K562 (cell line): ENCODE data around the gene MYH6. TPM values are rescaled to one million over a fixed set of nuclear protein-coding genes. Genes with fewer than 3 reads are reported as not detected.
A peak's percentile ranks its signal among the peaks of the same experiment; 100 is the strongest.

Experiments
- ATAC-seq: fragments of 200-7000 bp; cut with Tn5 transposase; 3 replicates; pipeline ENCODE4 v1.9.1; 2020; ENCODE audit warnings: moderate library complexity
- BruUV-seq: library from RNA; stranded (reverse); fragments of 400-500 nt; replicated peaks from 2 replicates; lab custom pipeline; 2021; lab: Mats Ljungman, UMichigan
- CTCF ChIA-PET: fragments of 300-600 bp; formaldehyde crosslinking; extraction: SDS; loops from one replicate; lab custom pipeline; 2021; ENCODE audit warnings: low intra/inter-chr PET ratio; lab: Yijun Ruan, JAX
- POLR2A ChIA-PET: fragments of 300-600, 350-650 bp; sonication (Branson Sonifier 250); formaldehyde crosslinking; extraction: SDS; loops from one replicate; lab custom pipeline; 2021; ENCODE audit warnings: antibody characterized with exemption, inconsistent platforms; lab: Yijun Ruan, JAX
- DNase-seq, 4 experiments: peaks; one replicate each; pipeline versions ENCODE4 v3.0.0 to v3.0.0-alpha.2; 2011 to 2018; ENCODE audit warnings: low spot score in 3 of 4, mixed read lengths in 3 of 4; ENCODE audit errors: extremely low read depth in 1 of 4
- FAIRE-seq: peaks from 2 replicates; lab custom pipeline; 2011; peaks lifted over from hg19 to GRCh38; lab: Jason Lieb, UNC
- H2AFZ ChIP-seq: 2 replicates; pipeline ENCODE4 v1.6.0; 2011; ENCODE audit warnings: low read depth, low read length, control low read depth, inconsistent platforms
- H3K27ac ChIP-seq: fragments of 200-600 bp; 3 replicates; pipeline ENCODE4 v1.8.0; 2011; ENCODE audit warnings: low read depth, mild to moderate bottlenecking, control low read depth, inconsistent platforms, low read length, moderate library complexity, mixed read lengths; ENCODE audit errors: extremely low read depth
- H3K27me3 ChIP-seq, 2 experiments: fragments of 300-600 bp in 1 of 2; 2 replicates in 1 of 2; 3 replicates in 1 of 2; pipeline versions ENCODE4 v1.6.0 to v1.8.0; 2011; ENCODE audit warnings: inconsistent platforms in 2 of 2, low read length in 2 of 2, mild to moderate bottlenecking in 1 of 2, mixed read lengths in 1 of 2, moderate library complexity in 1 of 2; ENCODE audit not compliant: control insufficient read depth in 2 of 2, insufficient read depth in 2 of 2
- H3K36me3 ChIP-seq: fragments of 300-600 bp; 3 replicates; pipeline ENCODE4 v1.8.0; 2011; ENCODE audit warnings: mild to moderate bottlenecking, low read length, inconsistent platforms; ENCODE audit not compliant: control insufficient read depth, insufficient read depth
- H3K4me1 ChIP-seq, 2 experiments: fragments of 200-600 bp in 1 of 2; replicated peaks in 1 of 2; 2 replicates in 1 of 2; 3 replicates in 1 of 2; pipeline versions ENCODE4 v1.5.1 to v1.8.0; 2011; ENCODE audit warnings: inconsistent platforms in 2 of 2, low read length in 2 of 2, mild to moderate bottlenecking in 1 of 2, mixed read lengths in 1 of 2, moderate library complexity in 1 of 2; ENCODE audit not compliant: control insufficient read depth in 2 of 2, insufficient read depth in 2 of 2
- H3K4me2 ChIP-seq: 2 replicates; pipeline ENCODE4 v1.6.1; 2011; ENCODE audit warnings: low read length, control low read depth, inconsistent platforms, mixed read lengths; ENCODE audit not compliant: insufficient read depth
- H3K4me3 ChIP-seq: fragments of 200-600 bp; sonication (generic), shearing (Covaris generic); 2 replicates; pipeline ENCODE4 v1.5.1; 2016; ENCODE audit warnings: control low read depth, inconsistent platforms
- H3K79me2 ChIP-seq: fragments of 200-600 bp; 3 replicates; pipeline ENCODE4 v1.8.0; 2011; ENCODE audit warnings: low read length, inconsistent platforms; ENCODE audit not compliant: control insufficient read depth, insufficient read depth
- H3K9ac ChIP-seq, 2 experiments: 2 replicates each; pipeline versions ENCODE4 v1.6.0 to v1.6.1; 2011; ENCODE audit warnings: low read depth in 2 of 2, low read length in 2 of 2, control low read depth in 1 of 2, inconsistent platforms in 1 of 2, mild to moderate bottlenecking in 1 of 2, mixed read lengths in 1 of 2; ENCODE audit not compliant: insufficient read depth in 1 of 2
- H3K9me1 ChIP-seq: one replicate; pipeline ENCODE4 v1.6.0; 2011; ENCODE audit warnings: inconsistent platforms, mild to moderate bottlenecking, low read length, moderate library complexity; ENCODE audit not compliant: control insufficient read depth, insufficient read depth
- H3K9me3 ChIP-seq: replicated peaks from 2 replicates; pipeline ENCODE4 v1.5.1; 2011; ENCODE audit warnings: low read depth, low read length, inconsistent platforms; ENCODE audit not compliant: control insufficient read depth, insufficient read depth
- H4K20me1 ChIP-seq: replicated peaks from 2 replicates; pipeline ENCODE4 v1.6.1; 2011; ENCODE audit warnings: low read length, inconsistent platforms, mixed read lengths; ENCODE audit not compliant: control insufficient read depth, insufficient read depth
- BCOR ChIP-seq: fragments of 450-650 bp; IDR thresholded peaks from 2 replicates; pipeline ENCODE4 v1.6.1; 2016
- ETV1 ChIP-seq: fragments of 450-650 bp; conservative IDR thresholded peaks from 2 replicates; pipeline ENCODE4 v1.6.1; 2016; ENCODE audit warnings: missing genetic modification characterization, control low read depth, low read depth, missing compliant biosample characterization
- RBM25 ChIP-seq: fragments of 200-400 bp; formaldehyde crosslinking; IDR thresholded peaks from 2 replicates; pipeline ENCODE4 v1.6.1; 2018; ENCODE audit warnings: low read length, low read depth, moderate library complexity; ENCODE audit not compliant: severe bottlenecking
- ZNF717 ChIP-seq: fragments of 250-450 bp; sonication (Bioruptor Pico); IDR thresholded peaks from 2 replicates; pipeline ENCODE4 v1.5.0; 2021
- WGBS: fragments of 100-300 bp; shearing (Covaris generic); methylation state at CpG from one replicate; pipeline ENCODE4 v1.1.6; 2016; ENCODE audit warnings: low coverage, mixed read lengths; ENCODE audit not compliant: insufficient coverage; ENCODE audit errors: missing lambda C conversion rate; 5-methylcytosine and 5-hydroxymethylcytosine counted together
- in situ Hi-C: fragments of 300-500 bp; cut with MboI; formaldehyde crosslinking; loops from 4 replicates; pipeline ENCODE4 v1.15.0; 2018; ENCODE audit warnings: inconsistent platforms, mixed read lengths
- intact Hi-C: fragments of 100-400 bp; cut with micrococcal nuclease; formaldehyde crosslinking; loops from 2 replicates; pipeline ENCODE4 v1.14.2; 2022
- polyA plus RNA-seq, 8 experiments: library from polyadenylated mRNA; depleted of rRNA in 4 of 8; stranded (reverse) in 5 of 8; unstranded in 3 of 8; fragments of >200 nt; fragmentation: Nextera tagmentation in 2 of 8; fragmentation: Illumina TruSeq in 1 of 8; extraction: Ambion mirVana in 2 of 8; extraction: Trizol in 1 of 8; gene quantifications; 2 replicates each; pipeline versions ENCODE4 v1.2.1 to v1.2.3, GENCODE V29; 2011 to 2014; ENCODE audit warnings: inconsistent platforms in 1 of 8, missing spikeins in 1 of 8
- total RNA-seq, 7 experiments: library from RNA; depleted of rRNA in 6 of 7; stranded (reverse); fragments of >200 nt in 6 of 7; fragmentation: Illumina TruSeq in 2 of 7; extraction: Trizol in 2 of 7; gene quantifications; 2 replicates each; pipeline versions ENCODE4 v1.2.1 to v1.2.3, GENCODE V29; 2011 to 2021; ENCODE audit warnings: low replicate concordance in 1 of 7
- TF ChIP-seq, protein P1 (sequence below), 2 experiments: fragments of 450-650 bp; formaldehyde crosslinking in 1 of 2; IDR thresholded peaks; 2 replicates each; pipeline versions ENCODE4 v1.4.0 to v1.6.1; 2014 to 2020; ENCODE audit warnings: mild to moderate bottlenecking in 2 of 2, borderline replicate concordance in 1 of 2, low read depth in 1 of 2

The MYH6 gene
- total and polyA plus RNA-seq, 9 of the 15 experiments (the other 6 are each of a cell fraction or from before 2014, with no cell fraction given) = not detected

- peaks cover 22 to 29% of the 10 kb centered on the region in 2 experiments; a peak in 4 of 5 replicates for H3K4me1 ChIP-seq
- no peak for ATAC-seq
- DNase-seq = no peak
- no peak overlapping the region for H3K4me2 ChIP-seq
- no peaks in the 10 kb centered on the region for H3K9me1 ChIP-seq
- no peaks in the 10 kb centered on the region for H3K9me3 ChIP-seq
- no peak overlapping the region for H3K4me3 ChIP-seq
- H3K36me3 ChIP-seq = no peaks in the 10 kb centered on the region
- intact Hi-C loops = loop anchor here (5.0 kb wide), 1 partner anchor 48 kb away; no protein-coding TSS in a partner anchor
- H2AFZ ChIP-seq = no peak overlapping the region; the same call in 1 of the 2 replicates
- 20% methylated on average over 8 of the region's 8 CpGs for WGBS
- no peak for TF ChIP-seq ETV1 (tag)
- peak; percentile 66 for TF ChIP-seq RBM25
- TF ChIP-seq BCOR = peak; percentile 38; the same call in 1 of the 2 replicates
- TF ChIP-seq ZNF717 (CRISPR knock-in tag) = no peak
- in situ Hi-C loops = no loop called here
- H3K9ac ChIP-seq = no peak overlapping the region; a peak in 1 of 4 replicates
- no TSS peak for BruUV-seq
- H3K79me2 ChIP-seq = no peaks in the 10 kb centered on the region
- peaks cover 0 to 28% of the 10 kb centered on the region in 2 experiments; a peak in 2 of 5 replicates for H3K27me3 ChIP-seq
- no peak overlapping the region for H3K27ac ChIP-seq
- FAIRE-seq = no peak
- CTCF ChIA-PET = no interaction called here
- POLR2A ChIA-PET = interaction anchor here (0.6 to 1.1 kb wide), 2 partner anchors 11 to 113 kb away, joined by 3 to 4 read pairs; partner anchors contain the start of gene PABPN1
- no peaks in the 10 kb centered on the region; the same call in 1 of the 2 replicates for H4K20me1 ChIP-seq
Observed at GRCh38 chr14:23434488-23435222, 26.6 kb upstream of the MYH6 start.

DNA sequence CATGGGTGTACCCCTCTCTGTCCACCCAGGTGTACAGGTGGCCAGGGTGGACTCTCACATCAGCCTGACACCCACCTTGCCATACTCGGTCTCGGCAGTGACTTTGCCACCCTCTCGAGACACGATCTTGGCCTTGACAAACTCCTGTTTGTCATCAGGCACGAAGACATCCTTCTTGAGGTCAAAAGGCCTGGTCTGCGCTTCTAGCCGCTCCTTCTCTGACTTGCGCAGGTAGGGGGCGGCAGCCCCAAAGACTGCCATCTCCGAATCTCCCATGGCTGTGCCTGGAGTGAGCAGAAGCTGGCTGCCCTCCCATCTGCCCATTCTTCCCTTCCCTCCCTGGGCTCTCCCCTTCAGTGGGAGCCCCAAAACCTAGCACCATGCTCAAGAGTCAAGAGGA, 25.4 kb upstream of the MYH6 start:
- FAIRE-seq = peak; percentile 11
- Histone ChIP-seq H3K4me1 (peaks cover 20% of the 10 kb centered on the region in 2 experiments; a peak in 4 of 5 replicates), H3K9me1 (no peaks in the 10 kb centered on the region), H3K27me3 (peaks cover 0 to 29% of the 10 kb centered on the region in 2 experiments; a peak in 3 of 5 replicates), H3K4me2 (no peak overlapping the region), H3K9ac (no peak overlapping the region), H3K27ac (no peak overlapping the region), H4K20me1 (no peaks in the 10 kb centered on the region; the same call in 1 of the 2 replicates), H2AFZ (no peak overlapping the region), H3K4me3 (no peak overlapping the region), H3K36me3 (no peaks in the 10 kb centered on the region), H3K9me3 (no peaks in the 10 kb centered on the region), H3K79me2 (no peaks in the 10 kb centered on the region)
- BruUV-seq = no TSS peak
- ATAC-seq = peak; percentile 64
- in situ Hi-C loops (no loop called here), intact Hi-C loops (loop anchor here (5.0 kb wide), 1 partner anchor 49 kb away; no protein-coding TSS in a partner anchor)
- POLR2A ChIA-PET = no interaction called here
- DNase-seq = peak in 2 of 4 experiments; percentile 25 to 28
- WGBS = 11% methylated on average over 7 of the region's 10 CpGs
- CTCF ChIA-PET = no interaction called here
- TF ChIP-seq, protein P1, sequence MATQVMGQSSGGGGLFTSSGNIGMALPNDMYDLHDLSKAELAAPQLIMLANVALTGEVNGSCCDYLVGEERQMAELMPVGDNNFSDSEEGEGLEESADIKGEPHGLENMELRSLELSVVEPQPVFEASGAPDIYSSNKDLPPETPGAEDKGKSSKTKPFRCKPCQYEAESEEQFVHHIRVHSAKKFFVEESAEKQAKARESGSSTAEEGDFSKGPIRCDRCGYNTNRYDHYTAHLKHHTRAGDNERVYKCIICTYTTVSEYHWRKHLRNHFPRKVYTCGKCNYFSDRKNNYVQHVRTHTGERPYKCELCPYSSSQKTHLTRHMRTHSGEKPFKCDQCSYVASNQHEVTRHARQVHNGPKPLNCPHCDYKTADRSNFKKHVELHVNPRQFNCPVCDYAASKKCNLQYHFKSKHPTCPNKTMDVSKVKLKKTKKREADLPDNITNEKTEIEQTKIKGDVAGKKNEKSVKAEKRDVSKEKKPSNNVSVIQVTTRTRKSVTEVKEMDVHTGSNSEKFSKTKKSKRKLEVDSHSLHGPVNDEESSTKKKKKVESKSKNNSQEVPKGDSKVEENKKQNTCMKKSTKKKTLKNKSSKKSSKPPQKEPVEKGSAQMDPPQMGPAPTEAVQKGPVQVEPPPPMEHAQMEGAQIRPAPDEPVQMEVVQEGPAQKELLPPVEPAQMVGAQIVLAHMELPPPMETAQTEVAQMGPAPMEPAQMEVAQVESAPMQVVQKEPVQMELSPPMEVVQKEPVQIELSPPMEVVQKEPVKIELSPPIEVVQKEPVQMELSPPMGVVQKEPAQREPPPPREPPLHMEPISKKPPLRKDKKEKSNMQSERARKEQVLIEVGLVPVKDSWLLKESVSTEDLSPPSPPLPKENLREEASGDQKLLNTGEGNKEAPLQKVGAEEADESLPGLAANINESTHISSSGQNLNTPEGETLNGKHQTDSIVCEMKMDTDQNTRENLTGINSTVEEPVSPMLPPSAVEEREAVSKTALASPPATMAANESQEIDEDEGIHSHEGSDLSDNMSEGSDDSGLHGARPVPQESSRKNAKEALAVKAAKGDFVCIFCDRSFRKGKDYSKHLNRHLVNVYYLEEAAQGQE (IDR thresholded peaks at IDR 0.05; ENCODE audit: borderline replicate concordance) = peak; percentile 14; the same call in 1 of the 2 replicates
- TF ChIP-seq, protein P1 (CRISPR knock-in tag; IDR thresholded peaks at IDR 0.05; ENCODE audit: low read depth) = no peak
